ENCODE measurements around the gene IL25. TPM values are rescaled to one million over a fixed set of nuclear protein-coding genes. Genes with fewer than 3 reads are reported as not detected.

IL25 gene
- polyA plus RNA-seq, 2 of the 4 experiments (the other 2 are of a cell fraction), result not detected

- ChIA-PET CTCF (interaction anchor here (0.6 to 11.1 kb wide), 50 partner anchors 12 to 511 kb away, joined by 3 to 186 read pairs (median 4); partner anchors contain the start of genes BCL2L2, MYH7, PABPN1 and SLC22A17), POLR2A (interaction anchor here (1.6 kb wide), 1 partner anchor 54 kb away, joined by 4 read pairs; no protein-coding TSS in a partner anchor)
- no peaks in the 10 kb centered on the region for H3K4me1 ChIP-seq
- no peak overlapping the region for H3K27ac ChIP-seq
- DNase-seq (ENCODE audit: low read depth in 1 of 2, low spot score in 1 of 2) (no peak), FAIRE-seq (no peak), ATAC-seq (peak; percentile 22 to 56; a peak in 4 of 6 replicates)
- no peak for TF ChIP-seq RFX5 (IDR thresholded peaks at IDR 0.05)
- TF ChIP-seq EHF (CRISPR knock-in tag; IDR thresholded peaks at IDR 0.05), result no peak
- TF ChIP-seq CTCF (IDR thresholded peaks at IDR 0.05), result no peak; the same call in 2 of the 3 replicates
- TF ChIP-seq FOSB (CRISPR knock-in tag; IDR thresholded peaks at IDR 0.05), result no peak
- no peak for TF ChIP-seq ELK1 (IDR thresholded peaks at IDR 0.05; ENCODE audit: low read depth, low read length)
- no peaks in the 10 kb centered on the region for H3K9me3 ChIP-seq
- H3K4me3 ChIP-seq, result no peak overlapping the region
- H3K4me2 ChIP-seq, result no peak overlapping the region
- 43% methylated on average over 15 of the region's 16 CpGs for WGBS (ENCODE audit: missing lambda C conversion rate)
Measured at GRCh38 chr14:23380197-23380914, 7.7 kb downstream of the IL25 start.

GRCh38 chr14:23380976-23381375 is 8.4 kb downstream of the IL25 start:
- CTCF ChIA-PET, result interaction anchor here (0.9 to 11.1 kb wide), 22 partner anchors 13 to 260 kb away, joined by 3 to 186 read pairs (median 8); partner anchors contain the start of genes MYH7 and SLC22A17
- WGBS (ENCODE audit: missing lambda C conversion rate), result 41% methylated on average over 4 of the region's 4 CpGs
- no peak for ATAC-seq

More at GRCh38 chr14:23380976-23381375, 8.4 kb downstream of the IL25 start:
- POLR2A ChIA-PET, result interaction anchor here (1.6 kb wide), 1 partner anchor 54 kb away, joined by 4 read pairs; no protein-coding TSS in a partner anchor
- no peaks in the 10 kb centered on the region for H3K4me1 ChIP-seq
- no peak for FAIRE-seq
- H3K27ac ChIP-seq, result no peak overlapping the region
- no peak for DNase-seq (ENCODE audit: low read depth in 1 of 2, low spot score in 1 of 2)
- no peak overlapping the region for H3K4me2 ChIP-seq
- TF ChIP-seq HES2 (IDR thresholded peaks at IDR 0.05) (no peak), RNF2 (IDR thresholded peaks at IDR 0.05; ENCODE audit: borderline replicate concordance, low read depth) (no peak), USF2 (IDR thresholded peaks at IDR 0.05) (no peak), CEBPB (IDR thresholded peaks at IDR 0.05) (no peak), FOSB (CRISPR knock-in tag; IDR thresholded peaks at IDR 0.05) (no peak), JUN (IDR thresholded peaks at IDR 0.05) (no peak), MAX (IDR thresholded peaks at IDR 0.05) (no peak), CBX8 (IDR thresholded peaks at IDR 0.05) (no peak), SREBF2 (IDR thresholded peaks at IDR 0.05) (no peak), ESRRA (IDR thresholded peaks at IDR 0.05; ENCODE audit: borderline replicate concordance, low read length) (no peak), EHMT2 (IDR thresholded peaks at IDR 0.05; ENCODE audit: low read depth) (no peak), BCL3 (IDR thresholded peaks at IDR 0.05) (no peak), HOXB5 (CRISPR knock-in tag; IDR thresholded peaks at IDR 0.05) (no peak)
- H3K4me3 ChIP-seq, result no peak overlapping the region
- no peaks in the 10 kb centered on the region for H3K9me3 ChIP-seq

Measured in A549 (cell line).